ENCODE data around the gene SLC27A2.

Gene SLC27A2

GRCh38 chr15:50244959-50245624, 63.1 kb downstream of the SLC27A2 start:
- DNase-seq, result no peak

- DNase-seq, result no peak
Observed at GRCh38 chr15:50246631-50247030, 64.6 kb downstream of the SLC27A2 start.

- DNase-seq, result peak; percentile 37
Observed at GRCh38 chr15:50247819-50248655, 66.0 kb downstream of the SLC27A2 start.

- no peak for DNase-seq
Observed at GRCh38 chr15:50248994-50249582, 67.1 kb downstream of the SLC27A2 start.

- no peak for DNase-seq
Observed at GRCh38 chr15:50249704-50250103, 67.7 kb downstream of the SLC27A2 start.

GRCh38 chr15:50250760-50251394, 68.9 kb downstream of the SLC27A2 start:
- DNase-seq, result no peak

- no peak for DNase-seq
Observed at GRCh38 chr15:50251638-50252182, 69.7 kb downstream of the SLC27A2 start.

GRCh38 chr15:50252556-50252955, 70.6 kb downstream of the SLC27A2 start:
- no peak for DNase-seq

GRCh38 chr15:50256188-50257041, 74.4 kb downstream of the SLC27A2 start:
- DNase-seq, result no peak

GRCh38 chr15:50257332-50257731, 75.3 kb downstream of the SLC27A2 start:
- DNase-seq, result no peak

- DNase-seq, result no peak
Observed at GRCh38 chr15:50257924-50258323, 75.9 kb downstream of the SLC27A2 start.

- no peak for DNase-seq
Observed at GRCh38 chr15:50259276-50259675, 77.3 kb downstream of the SLC27A2 start.

GRCh38 chr15:50260969-50261496, 79.0 kb downstream of the SLC27A2 start:
- DNase-seq, result no peak

- DNase-seq, result no peak
Observed at GRCh38 chr15:50261981-50262380, 80.0 kb downstream of the SLC27A2 start.

GRCh38 chr15:50262533-50262932, 80.5 kb downstream of the SLC27A2 start:
- peak; percentile 19 for DNase-seq

- DNase-seq, result no peak
Observed at GRCh38 chr15:50265620-50266019, 83.6 kb downstream of the SLC27A2 start, which contains the start of gene HDC. Gene HDC (minus strand): TSS chr15:50265726. CDS start chr15:50265623, 103 bp downstream.

- DNase-seq, result no peak
Observed at GRCh38 chr15:50267577-50267976, 85.6 kb downstream of the SLC27A2 start.

- no peak for DNase-seq
Observed at GRCh38 chr15:50275091-50275490, 93.1 kb downstream of the SLC27A2 start.

- no peak for DNase-seq
Observed at GRCh38 chr15:50275908-50276307, 93.9 kb downstream of the SLC27A2 start.

GRCh38 chr15:50277370-50277769, 95.4 kb downstream of the SLC27A2 start:
- no peak for DNase-seq

GRCh38 chr15:50278496-50278895, 96.5 kb downstream of the SLC27A2 start:
- DNase-seq, result no peak

GRCh38 chr15:50280271-50280670, 98.3 kb downstream of the SLC27A2 start:
- DNase-seq, result no peak
